ENCODE measurements around the gene MIOX. TPM values are rescaled to one million over a fixed set of nuclear protein-coding genes. Genes with fewer than 3 reads are reported as not detected.

MIOX gene
- total and polyA plus RNA-seq, 10 of the 15 experiments (the other 5 are each of a cell fraction or from before 2014, with no cell fraction given): 0.10 to 0.31 TPM; not detected in 8

- ATAC-seq (no peak), FAIRE-seq (no peak), DNase-seq (ENCODE audit: low read depth, low spot score) (no peak)
- H3K9me3 ChIP-seq (replicated peaks; ENCODE audit: control insufficient read depth, insufficient read depth, low read length): no peaks in the 10 kb centered on the region
- H3K27ac ChIP-seq (ENCODE audit: control insufficient read depth, insufficient read depth): no peak overlapping the region
- TF ChIP-seq ZBTB11 (CRISPR knock-in tag; IDR thresholded peaks at IDR 0.05) (no peak), USF2 (IDR thresholded peaks at IDR 0.05; ENCODE audit: borderline replicate concordance, low read depth, low read length) (no peak), HDAC2 (IDR thresholded peaks at IDR 0.05) (no peak), PAX8 (IDR thresholded peaks at IDR 0.05) (no peak), CBX3 (IDR thresholded peaks at IDR 0.05; ENCODE audit: borderline replicate concordance, low read depth) (no peak), NFYA (IDR thresholded peaks at IDR 0.05; ENCODE audit: borderline replicate concordance, low read depth, low read length) (no peak)
- TF ChIP-seq, protein P1, sequence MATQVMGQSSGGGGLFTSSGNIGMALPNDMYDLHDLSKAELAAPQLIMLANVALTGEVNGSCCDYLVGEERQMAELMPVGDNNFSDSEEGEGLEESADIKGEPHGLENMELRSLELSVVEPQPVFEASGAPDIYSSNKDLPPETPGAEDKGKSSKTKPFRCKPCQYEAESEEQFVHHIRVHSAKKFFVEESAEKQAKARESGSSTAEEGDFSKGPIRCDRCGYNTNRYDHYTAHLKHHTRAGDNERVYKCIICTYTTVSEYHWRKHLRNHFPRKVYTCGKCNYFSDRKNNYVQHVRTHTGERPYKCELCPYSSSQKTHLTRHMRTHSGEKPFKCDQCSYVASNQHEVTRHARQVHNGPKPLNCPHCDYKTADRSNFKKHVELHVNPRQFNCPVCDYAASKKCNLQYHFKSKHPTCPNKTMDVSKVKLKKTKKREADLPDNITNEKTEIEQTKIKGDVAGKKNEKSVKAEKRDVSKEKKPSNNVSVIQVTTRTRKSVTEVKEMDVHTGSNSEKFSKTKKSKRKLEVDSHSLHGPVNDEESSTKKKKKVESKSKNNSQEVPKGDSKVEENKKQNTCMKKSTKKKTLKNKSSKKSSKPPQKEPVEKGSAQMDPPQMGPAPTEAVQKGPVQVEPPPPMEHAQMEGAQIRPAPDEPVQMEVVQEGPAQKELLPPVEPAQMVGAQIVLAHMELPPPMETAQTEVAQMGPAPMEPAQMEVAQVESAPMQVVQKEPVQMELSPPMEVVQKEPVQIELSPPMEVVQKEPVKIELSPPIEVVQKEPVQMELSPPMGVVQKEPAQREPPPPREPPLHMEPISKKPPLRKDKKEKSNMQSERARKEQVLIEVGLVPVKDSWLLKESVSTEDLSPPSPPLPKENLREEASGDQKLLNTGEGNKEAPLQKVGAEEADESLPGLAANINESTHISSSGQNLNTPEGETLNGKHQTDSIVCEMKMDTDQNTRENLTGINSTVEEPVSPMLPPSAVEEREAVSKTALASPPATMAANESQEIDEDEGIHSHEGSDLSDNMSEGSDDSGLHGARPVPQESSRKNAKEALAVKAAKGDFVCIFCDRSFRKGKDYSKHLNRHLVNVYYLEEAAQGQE (IDR thresholded peaks at IDR 0.05; ENCODE audit: low read depth, low read length): no peak
- RAD21 ChIA-PET (ENCODE audit: unreplicated experiment): no interaction called here
- H3K36me3 ChIP-seq (ENCODE audit: control insufficient read depth in 2 of 2, insufficient read depth in 2 of 2, low read length in 1 of 2): no peaks in the 10 kb centered on the region
- H3K79me2 ChIP-seq (ENCODE audit: control insufficient read depth, insufficient read depth, low read length): no peaks in the 10 kb centered on the region
- H4K20me1 ChIP-seq (ENCODE audit: control insufficient read depth, insufficient read depth): no peaks in the 10 kb centered on the region
- no peak overlapping the region for H3K4me3 ChIP-seq
- no peaks in the 10 kb centered on the region for H3K27me3 ChIP-seq (replicated peaks in 1 of 2; ENCODE audit: control insufficient read depth in 2 of 2, insufficient read depth in 2 of 2, low read length in 1 of 2)
- no TSS peak for BruUV-seq (replicated peaks)
- no peak overlapping the region for H3K9ac ChIP-seq (ENCODE audit: control insufficient read depth, insufficient read depth, low read length)
- peaks cover 5% of the 10 kb centered on the region for H3K4me1 ChIP-seq (ENCODE audit: control insufficient read depth, insufficient read depth, low read length)
- in situ Hi-C loops (cut with MboI) (no loop called here), intact Hi-C loops (cut with micrococcal nuclease; ENCODE audit: unreplicated experiment) (no loop called here)
- H2AFZ ChIP-seq (ENCODE audit: control insufficient read depth, low read depth, low read length): no peak overlapping the region
- POLR2A ChIA-PET: no interaction called here
- SMC1A ChIA-PET (ENCODE audit: uncharacterized antibody, unreplicated experiment): no interaction called here
- no peak overlapping the region for H3K4me2 ChIP-seq (ENCODE audit: control insufficient read depth, insufficient read depth)
- 48% methylated on average over 11 of the region's 18 CpGs for WGBS (ENCODE audit: insufficient coverage, insufficient replicate concordance, low lambda C conversion rate, missing lambda C conversion rate)
- CTCF ChIA-PET: no interaction called here
Measured at GRCh38 chr22:50488006-50488677, 1.5 kb downstream of the MIOX start.
